Skeletal muscle tissue (tissue), 4 donors: ENCODE measurements around the gene ST6GALNAC6. TPM values are rescaled to one million over a fixed set of nuclear protein-coding genes. Genes with fewer than 3 reads are reported as not detected.
A peak's percentile ranks its signal among the peaks of the same experiment; 100 is the strongest.

Experiments used
- H3K27ac ChIP-seq: one replicate; pipeline ENCODE4 v1.7.0; 2013; ENCODE audit warnings: mild to moderate bottlenecking, low read depth, low read length, inconsistent platforms
- H3K27me3 ChIP-seq, 3 donors: one replicate each; pipeline ENCODE4 v1.7.0; 2013; ENCODE audit warnings: low read length in 3 of 3; ENCODE audit not compliant: control insufficient read depth in 3 of 3, insufficient read depth in 3 of 3
- H3K36me3 ChIP-seq, 3 donors: one replicate each; pipeline ENCODE4 v1.7.0; 2013; ENCODE audit warnings: low read length in 3 of 3; ENCODE audit not compliant: control insufficient read depth in 3 of 3, insufficient read depth in 3 of 3
- H3K4me1 ChIP-seq, 3 donors: one replicate each; pipeline ENCODE4 v1.7.0; 2013; ENCODE audit warnings: low read length in 3 of 3, mild to moderate bottlenecking in 3 of 3; ENCODE audit not compliant: control insufficient read depth in 3 of 3, insufficient read depth in 3 of 3
- H3K4me3 ChIP-seq, 3 donors: one replicate each; pipeline ENCODE4 v1.7.0; 2013; ENCODE audit warnings: low read length in 3 of 3
- H3K9ac ChIP-seq, 3 donors: one replicate each; pipeline ENCODE4 v1.7.0; 2013; ENCODE audit warnings: low read length in 3 of 3, mild to moderate bottlenecking in 3 of 3, moderate library complexity in 2 of 3, low read depth in 1 of 3
- H3K9me3 ChIP-seq, 3 donors: one replicate each; pipeline ENCODE4 v1.7.0; 2013; ENCODE audit warnings: low read length in 3 of 3; ENCODE audit not compliant: control insufficient read depth in 3 of 3
- total RNA-seq: library from RNA; depleted of rRNA; stranded (reverse); fragments of >200 nt; gene quantifications from one replicate; pipeline ENCODE4 v1.2.3, GENCODE V29; 2014
- donor health status: Osteomylitis.

Gene ST6GALNAC6
- total RNA-seq, 1 donor from 2014 or later: 33.9 TPM

DNA sequence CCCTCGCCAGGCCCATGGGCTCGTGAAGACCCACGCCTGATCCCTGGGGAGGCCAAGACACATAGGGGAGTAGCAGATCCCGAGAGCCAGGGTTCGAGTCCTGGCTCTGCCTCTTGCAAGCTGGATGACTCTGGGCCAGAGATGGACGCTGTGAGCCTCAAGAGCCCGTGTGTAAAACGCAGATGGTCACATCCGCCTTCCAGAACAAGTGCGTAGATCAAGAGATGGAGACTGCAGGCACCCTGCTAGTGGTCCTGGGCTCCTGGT is 9.2 kb upstream of the ST6GALNAC6 start:
- Histone ChIP-seq H3K27ac (no peak overlapping the region), H3K9me3 (no peaks in the 10 kb centered on the region), H3K36me3 (peaks cover 14 to 27% (median 21%) of the 10 kb centered on the region in 3 donors), H3K9ac (no peak overlapping the region), H3K27me3 (no peaks in the 10 kb centered on the region), H3K4me3 (no peak overlapping the region), H3K4me1 (peaks cover 25 to 34% (median 26%) of the 10 kb centered on the region in 3 donors)

DNA sequence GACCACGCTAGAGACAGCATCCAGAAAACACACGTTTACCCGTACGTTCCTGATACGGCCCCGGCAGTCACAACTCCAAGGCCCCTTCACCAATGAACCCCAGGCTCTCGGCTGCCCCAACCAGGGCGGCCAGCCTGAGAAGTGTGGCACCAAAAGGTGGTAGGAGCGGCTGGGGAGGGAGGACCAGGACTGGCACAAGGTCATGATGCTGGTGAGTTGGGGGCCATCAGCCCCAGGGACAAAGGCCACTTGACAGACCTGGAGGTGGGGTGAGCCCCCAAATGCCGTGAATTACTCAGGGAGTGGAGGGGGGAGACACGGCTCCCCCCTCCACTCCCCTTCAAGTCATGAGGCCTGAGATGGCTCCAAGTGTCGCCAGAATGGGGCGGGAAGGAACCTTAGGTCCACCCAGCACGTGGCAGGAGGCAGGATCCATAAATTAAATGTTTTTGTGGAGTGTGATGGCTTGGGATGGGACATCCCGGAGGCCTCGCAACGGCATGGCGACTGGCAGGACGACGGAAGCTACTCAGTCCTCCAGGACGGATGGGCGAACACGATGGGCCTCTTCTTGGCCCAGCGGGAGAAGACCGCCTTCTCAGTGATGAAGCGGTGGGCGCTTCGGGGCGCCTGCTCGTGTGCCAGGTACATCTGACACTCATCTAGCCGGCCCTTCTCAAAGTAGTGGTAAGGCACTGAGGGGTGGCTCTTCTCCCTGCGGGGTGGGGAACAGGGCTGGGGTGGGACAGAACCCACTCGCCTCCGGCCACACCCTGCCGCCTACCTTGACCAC is 8.7 kb upstream of the ST6GALNAC6 start:
- peaks cover 14 to 27% (median 21%) of the 10 kb centered on the region in 3 donors for H3K36me3 ChIP-seq
- H3K27ac ChIP-seq: no peak overlapping the region
- peaks cover 31 to 38% (median 31%) of the 10 kb centered on the region in 3 donors for H3K4me1 ChIP-seq
- H3K4me3 ChIP-seq: no peak overlapping the region
- no peaks in the 10 kb centered on the region for H3K27me3 ChIP-seq
- no peaks in the 10 kb centered on the region for H3K9me3 ChIP-seq
- H3K9ac ChIP-seq: no peak overlapping the region

DNA sequence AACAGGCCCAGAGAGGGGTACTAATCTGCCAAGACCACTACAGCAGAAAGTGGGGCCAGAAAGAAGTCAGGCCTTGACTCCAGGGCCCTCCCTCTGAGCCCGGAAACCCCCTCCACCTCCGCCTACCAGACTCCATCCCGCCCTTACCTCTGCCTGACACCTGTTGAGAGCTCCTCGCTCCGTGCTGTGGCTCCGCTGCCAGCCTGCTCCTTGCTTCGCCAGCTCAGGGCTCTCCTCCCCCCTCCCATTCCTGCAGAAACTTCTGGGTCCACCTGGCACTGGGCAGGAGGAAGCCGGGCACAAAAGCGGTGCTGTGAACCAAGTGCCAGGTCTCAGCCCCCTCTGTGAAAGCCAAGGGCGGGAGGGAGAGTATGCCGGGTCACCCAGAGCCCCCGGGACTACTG is 6.4 kb upstream of the ST6GALNAC6 start:
- H3K27me3 ChIP-seq: no peaks in the 10 kb centered on the region
- peaks cover 3 to 11% (median 6%) of the 10 kb centered on the region in 3 donors for H3K36me3 ChIP-seq
- H3K4me1 ChIP-seq: peaks cover 27 to 34% (median 27%) of the 10 kb centered on the region in 3 donors
- peak overlapping the region in 1 of 3 donors; percentile 16 for H3K9ac ChIP-seq
- H3K27ac ChIP-seq: peak overlapping the region; percentile 66
- H3K4me3 ChIP-seq: no peak overlapping the region
- no peaks in the 10 kb centered on the region for H3K9me3 ChIP-seq

DNA sequence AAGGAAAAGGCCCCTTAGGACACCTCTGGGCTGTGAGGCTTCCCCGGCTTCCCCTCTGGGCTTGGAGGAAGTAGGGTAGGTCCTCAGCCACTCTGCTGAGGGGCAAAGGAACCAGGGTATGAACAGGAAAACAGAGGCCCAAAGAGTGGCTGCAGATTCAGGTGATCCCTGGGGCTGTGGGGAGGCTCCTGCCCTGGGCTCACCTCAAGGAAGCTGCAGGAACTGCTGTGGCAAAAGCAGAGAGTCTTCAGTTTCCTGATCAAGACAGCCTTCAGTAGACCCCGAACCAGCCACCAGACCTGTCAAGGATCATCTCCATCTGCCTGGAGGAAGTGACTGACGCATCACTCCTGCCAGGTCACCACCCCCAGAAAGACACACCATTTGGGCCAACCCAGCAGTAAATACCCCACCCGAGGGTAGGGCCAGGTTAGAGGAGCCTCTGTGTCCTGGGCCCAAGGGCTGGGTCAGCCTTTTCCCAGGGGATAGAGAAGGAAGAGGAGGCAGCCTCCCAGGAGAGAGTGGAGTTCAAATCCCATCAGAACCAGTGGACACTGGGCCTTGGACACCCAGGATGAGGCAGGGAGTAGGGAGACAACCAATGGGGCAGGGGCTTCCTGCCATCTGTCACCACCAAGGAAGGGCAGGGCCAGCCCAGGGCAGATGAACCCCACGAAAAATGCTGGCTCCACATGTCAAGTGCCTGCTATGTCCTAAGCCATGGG is 5.8 kb upstream of the ST6GALNAC6 start:
- no peak overlapping the region for H3K4me3 ChIP-seq
- peak overlapping the region; percentile 27 to 50 (median 32) for H3K9ac ChIP-seq

DNA sequence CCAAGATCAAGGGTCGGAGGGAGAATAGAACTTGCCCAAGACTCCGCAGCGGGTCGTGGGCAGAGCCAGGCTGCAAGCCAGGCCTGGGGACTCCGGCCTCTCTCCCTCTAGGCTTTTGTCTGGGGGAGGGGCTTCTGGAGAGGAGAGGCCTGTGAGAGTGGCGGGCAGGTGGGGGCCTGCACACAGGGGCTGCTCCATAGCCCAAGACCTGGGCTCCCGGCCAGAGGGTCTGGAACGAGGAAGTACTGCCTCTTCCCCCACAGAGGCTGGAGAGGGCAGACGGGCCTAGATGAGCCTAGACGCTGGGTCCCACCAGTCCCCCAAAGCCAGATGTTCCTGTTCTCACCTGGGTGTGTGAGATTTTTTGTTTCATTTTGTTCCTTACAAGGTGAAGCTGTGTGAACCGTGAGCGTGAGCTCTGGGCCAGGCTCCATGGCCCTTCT is 5.2 kb upstream of the ST6GALNAC6 start:
- H3K4me1 ChIP-seq: peaks cover 31 to 40% (median 32%) of the 10 kb centered on the region in 3 donors
- peak overlapping the region; percentile 66 for H3K27ac ChIP-seq
- no peaks in the 10 kb centered on the region for H3K27me3 ChIP-seq
- H3K4me3 ChIP-seq: no peak overlapping the region
- H3K36me3 ChIP-seq: peaks cover 3 to 4% (median 3%) of the 10 kb centered on the region in 3 donors
- no peaks in the 10 kb centered on the region for H3K9me3 ChIP-seq
- peak overlapping the region; percentile 27 to 50 (median 32) for H3K9ac ChIP-seq

More for the DNA sequence above, 5.8 kb upstream of the ST6GALNAC6 start:
- Histone ChIP-seq H3K27me3 (no peaks in the 10 kb centered on the region), H3K9me3 (no peaks in the 10 kb centered on the region), H3K36me3 (peaks cover 3 to 7% (median 4%) of the 10 kb centered on the region in 3 donors), H3K4me1 (peaks cover 27 to 34% (median 27%) of the 10 kb centered on the region in 3 donors), H3K27ac (peak overlapping the region; percentile 66)

DNA sequence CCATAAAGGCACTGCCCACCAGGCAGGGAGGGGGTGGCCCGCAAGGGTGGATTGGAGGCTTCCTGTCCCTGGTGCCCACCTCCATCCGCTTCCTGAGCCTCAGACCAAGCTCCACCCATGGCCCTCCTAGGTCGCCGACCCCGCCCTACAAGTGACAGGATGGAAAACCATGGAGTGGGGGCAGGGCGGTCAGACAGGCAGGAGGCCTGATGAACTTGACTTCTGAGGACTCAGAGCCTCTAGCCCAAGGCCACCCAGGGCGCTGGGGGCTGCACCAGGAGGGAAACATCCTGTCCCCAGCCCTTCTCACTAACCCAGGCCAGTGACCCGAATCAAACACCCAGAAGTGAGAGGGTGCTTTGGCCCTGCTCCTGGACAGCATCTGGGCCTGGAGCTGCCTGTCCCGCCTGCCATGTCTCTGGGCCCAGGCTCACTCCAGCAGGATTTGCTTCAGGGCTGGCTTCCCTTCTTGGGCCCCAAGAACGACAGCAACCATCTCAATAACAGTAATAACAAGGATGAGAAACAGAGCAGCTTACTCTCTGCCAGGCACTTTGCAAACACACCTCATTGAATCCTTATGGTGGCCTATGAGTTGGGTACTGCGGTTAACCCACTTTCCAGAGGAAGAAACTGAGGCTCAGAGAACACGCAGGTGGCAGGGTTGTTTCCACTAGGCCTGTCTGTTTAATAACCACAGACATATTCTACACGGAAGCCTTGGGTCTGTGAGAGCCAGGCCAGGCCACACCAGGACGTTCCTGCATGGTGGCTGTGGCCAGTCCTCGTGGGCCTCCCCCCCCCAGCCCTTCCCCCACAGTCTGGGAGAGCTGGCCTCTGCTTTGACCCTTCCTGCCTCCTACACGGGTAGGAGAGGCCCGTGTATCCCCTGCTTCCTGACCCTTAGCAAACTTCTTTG is 4.4 kb upstream of the ST6GALNAC6 start:
- no peaks in the 10 kb centered on the region for H3K27me3 ChIP-seq
- H3K9me3 ChIP-seq: no peaks in the 10 kb centered on the region
- H3K36me3 ChIP-seq: peaks cover 1 to 4% (median 3%) of the 10 kb centered on the region in 3 donors
- peak overlapping the region; percentile 66 for H3K27ac ChIP-seq
- peaks cover 31 to 40% (median 32%) of the 10 kb centered on the region in 3 donors for H3K4me1 ChIP-seq
- H3K4me3 ChIP-seq: no peak overlapping the region
- H3K9ac ChIP-seq: peak overlapping the region in 1 of 3 donors; percentile 35

DNA sequence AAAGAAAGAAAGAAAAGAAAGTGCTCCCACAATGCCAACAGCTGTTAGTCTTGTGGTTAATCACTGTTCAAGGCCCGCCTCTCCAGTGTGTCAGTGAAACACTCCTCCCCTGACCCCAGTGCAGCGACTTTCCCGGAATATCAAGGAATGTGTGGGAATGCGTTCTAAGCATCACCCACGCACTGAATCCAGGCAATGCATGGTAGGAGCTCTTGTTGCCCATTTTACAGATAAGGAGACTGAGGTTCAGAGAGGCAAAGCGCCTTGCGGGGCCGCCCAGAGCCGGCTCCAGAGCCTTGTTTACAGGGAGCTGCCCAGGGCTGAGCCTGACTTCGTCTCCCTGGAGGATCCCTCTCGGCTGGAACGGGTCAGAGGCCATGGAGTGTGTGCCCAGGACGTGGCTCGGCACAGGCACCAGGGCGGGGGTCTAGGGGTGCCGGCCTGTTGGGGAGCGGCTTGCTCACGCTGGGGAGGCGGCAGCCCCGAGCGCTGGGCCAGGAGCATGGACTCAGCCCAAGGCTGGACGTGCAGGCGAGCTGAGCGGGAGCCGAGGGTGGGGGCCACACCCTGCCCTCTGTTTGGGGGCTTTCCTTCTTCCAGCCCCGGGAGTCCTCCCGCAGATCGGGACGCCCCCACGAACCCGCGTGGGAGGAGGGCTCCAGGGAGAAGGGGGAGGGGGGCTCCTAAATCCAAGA is 823 bp downstream of the ST6GALNAC6 start:
- Histone ChIP-seq H3K27ac (peak overlapping the region; percentile 93), H3K27me3 (no peaks in the 10 kb centered on the region), H3K9me3 (peaks cover 0 to under 1% (median under 1%) of the 10 kb centered on the region in 3 donors), H3K4me1 (peaks cover 31 to 43% (median 35%) of the 10 kb centered on the region in 3 donors), H3K4me3 (peak overlapping the region; percentile 78 to 83 (median 80)), H3K9ac (peak overlapping the region; percentile 83 to 89 (median 88)), H3K36me3 (peaks cover 27 to 30% (median 27%) of the 10 kb centered on the region in 3 donors)

DNA sequence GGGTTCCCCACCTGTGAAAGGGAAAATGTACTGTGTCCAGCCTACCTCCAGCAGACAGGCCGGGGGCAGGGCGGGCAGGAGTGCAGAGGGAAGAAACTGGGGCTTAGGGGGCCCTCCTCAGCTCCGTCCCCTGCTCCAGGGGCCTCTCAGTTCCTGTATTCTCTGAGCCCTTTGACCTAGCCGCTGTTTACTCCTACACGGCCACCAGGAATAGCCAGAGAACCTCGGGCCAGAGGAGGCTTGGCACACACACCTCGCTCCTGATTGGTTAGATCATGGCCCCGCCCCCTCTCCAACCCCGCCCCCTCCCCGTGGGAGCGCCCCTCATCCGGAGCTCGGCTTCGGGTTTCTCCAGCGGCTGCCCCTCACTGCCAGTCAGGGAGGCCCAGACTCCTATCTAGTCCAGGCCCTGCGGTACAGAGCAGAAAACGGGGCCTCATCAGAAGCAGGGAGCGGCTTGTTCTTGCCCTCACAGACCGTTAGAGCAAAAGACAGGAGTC is 2.2 kb downstream of the ST6GALNAC6 start:
- Histone ChIP-seq H3K36me3 (peaks cover 38 to 43% (median 40%) of the 10 kb centered on the region in 3 donors), H3K27ac (peak overlapping the region; percentile 96), H3K27me3 (no peaks in the 10 kb centered on the region), H3K9ac (peak overlapping the region; percentile 84 to 96 (median 85)), H3K4me1 (peaks cover 26 to 39% (median 31%) of the 10 kb centered on the region in 3 donors), H3K4me3 (peak overlapping the region; percentile 70 to 81 (median 74)), H3K9me3 (peaks cover 0 to 8% (median 5%) of the 10 kb centered on the region in 3 donors)
